HEK293T (cell line): ENCODE results near the gene UBQLN1.
"Not testable (repeated sequence)": the region's sequence is repeated elsewhere in the genome, so short reads cannot be mapped to it uniquely, and the experiment has no call there.

Experiments
- CTCF ChIA-PET: fragments of 350-600 bp; formaldehyde crosslinking; extraction: SDS; loops from one replicate; lab custom pipeline; 2021; ENCODE audit warnings: antibody characterized with exemption, inconsistent platforms; lab: Yijun Ruan, JAX
- POLR2A ChIA-PET: fragments of 350-600 bp; formaldehyde crosslinking; extraction: SDS; loops from one replicate; lab custom pipeline; 2020; ENCODE audit warnings: antibody characterized with exemption, inconsistent platforms; lab: Yijun Ruan, JAX
- DNase-seq: peaks from one replicate; pipeline ENCODE4 v3.0.0; 2012; ENCODE audit warnings: mixed read lengths; ENCODE audit errors: extremely low spot score
- CTBP1 ChIP-seq: fragments of 450-650 bp; IDR thresholded peaks from 2 replicates; pipeline ENCODE4 v1.6.1; 2016; ENCODE audit warnings: borderline replicate concordance
- ELF4 ChIP-seq: fragments of 450-650 bp; IDR thresholded peaks from 2 replicates; pipeline ENCODE4 v1.6.1; 2017; ENCODE audit warnings: antibody characterized with exemption
- FOXM1 ChIP-seq: fragments of 450-650 bp; IDR thresholded peaks from 2 replicates; pipeline ENCODE4 v1.6.1; 2017; ENCODE audit warnings: mild to moderate bottlenecking, borderline replicate concordance
- NFRKB ChIP-seq: fragments of 450-650 bp; IDR thresholded peaks from 2 replicates; pipeline ENCODE4 v1.6.1; 2016; ENCODE audit warnings: mild to moderate bottlenecking, moderate library complexity
- PKNOX1 ChIP-seq: fragments of 450-650 bp; IDR thresholded peaks from 2 replicates; pipeline ENCODE4 v1.6.1; 2016
- ZNF384 ChIP-seq: fragments of 450-650 bp; IDR thresholded peaks from 2 replicates; pipeline ENCODE4 v1.6.1; 2016

UBQLN1 gene

GRCh38 chr9:83620841-83621636 lies 86.7 kb downstream of the UBQLN1 start:
- ChIA-PET CTCF (interaction anchor here (0.6 to 1.6 kb wide), 6 partner anchors 10 to 640 kb away, joined by 3 to 11 read pairs (median 6); no protein-coding TSS in a partner anchor), POLR2A (no interaction called here)
- peak; percentile 56 for DNase-seq
- TF ChIP-seq ELF4 (no peak), ZNF384 (peak; percentile 82)

GRCh38 chr9:83617299-83617698 lies 90.5 kb downstream of the UBQLN1 start:
- ChIA-PET CTCF (no interaction called here), POLR2A (no interaction called here)
- no peak for DNase-seq
- TF ChIP-seq PKNOX1 = no peak
- TF ChIP-seq FOXM1 = no peak
- TF ChIP-seq ELF4 = no peak
- TF ChIP-seq NFRKB = no peak
- no peak for TF ChIP-seq CTBP1

GRCh38 chr9:83613298-83613697 lies 94.5 kb downstream of the UBQLN1 start:
- POLR2A ChIA-PET, CTCF ChIA-PET, DNase-seq: not testable (repeated sequence)
